Activated CD4-positive, alpha-beta T cell treated with anti-CD3 and anti-CD28 coated beads, Interleukin-2, amount 10 ng/mL, durations not matched to agents 7 days and 5 days (primary cell): ENCODE data around the gene ARHGAP6. TPM values are rescaled to one million over a fixed set of nuclear protein-coding genes. Genes with fewer than 3 reads are reported as not detected.
"Not testable (repeated sequence)": the region's sequence is repeated elsewhere in the genome, so short reads cannot be mapped to it uniquely, and the experiment has no call there.

Experiments used
- CTCF ChIA-PET: fragments of 350-600 bp; sonication (Branson Sonifier 250); formaldehyde crosslinking; loops from one replicate; lab custom pipeline; 2021; ENCODE audit warnings: antibody characterized with exemption; lab: Charles Lee
- POLR2A ChIA-PET: fragments of 350-600 bp; sonication (Branson Sonifier 250); formaldehyde crosslinking; loops from one replicate; lab custom pipeline; 2021; ENCODE audit warnings: antibody characterized with exemption; lab: Charles Lee
- DNase-seq: peaks from one replicate; pipeline ENCODE4 v3.0.0-alpha.2; 2020
- H3K27ac Mint-ChIP-seq: one replicate; pipeline ENCODE4 v1.8.0; 2021; ENCODE audit warnings: mild to moderate bottlenecking, moderate library complexity, mixed read lengths
- H3K27me3 Mint-ChIP-seq: one replicate; pipeline ENCODE4 v1.8.0; 2021; ENCODE audit warnings: mixed read lengths
- H3K36me3 Mint-ChIP-seq: one replicate; pipeline ENCODE4 v1.8.0; 2021; ENCODE audit warnings: low read depth, mixed read lengths
- H3K4me1 Mint-ChIP-seq: one replicate; pipeline ENCODE4 v1.8.0; 2021; ENCODE audit warnings: mixed read lengths
- H3K4me3 Mint-ChIP-seq: one replicate; pipeline ENCODE4 v1.8.0; 2021; ENCODE audit warnings: mild to moderate bottlenecking, moderate library complexity, mixed read lengths
- H3K9me3 Mint-ChIP-seq: one replicate; pipeline ENCODE4 v1.8.0; 2021; ENCODE audit warnings: mixed read lengths
- total RNA-seq, 2 experiments: library from RNA; stranded (reverse); gene quantifications; one replicate each; pipeline ENCODE4 v1.2.3, GENCODE V29; 2021

Gene ARHGAP6
- total RNA-seq, 2 experiments from 2014 or later, result not detected

GRCh38 chrX:11528623-11529022 is 137.1 kb downstream of the ARHGAP6 start:
- Mint-ChIP-seq H3K4me3 (no peak overlapping the region), H3K36me3 (no peaks in the 10 kb centered on the region), H3K27me3 (peaks cover 3% of the 10 kb centered on the region), H3K27ac (no peak overlapping the region), H3K4me1 (no peaks in the 10 kb centered on the region), H3K9me3 (no peaks in the 10 kb centered on the region)
- CTCF ChIA-PET, result no interaction called here
- no peak for DNase-seq
- POLR2A ChIA-PET, result no interaction called here

- H3K4me3 Mint-ChIP-seq, result no peak overlapping the region
- POLR2A ChIA-PET, result no interaction called here
- peaks cover 3% of the 10 kb centered on the region for H3K27me3 Mint-ChIP-seq
- H3K4me1 Mint-ChIP-seq, result no peaks in the 10 kb centered on the region
- H3K27ac Mint-ChIP-seq, result no peak overlapping the region
- H3K9me3 Mint-ChIP-seq, result no peaks in the 10 kb centered on the region
- H3K36me3 Mint-ChIP-seq, result no peaks in the 10 kb centered on the region
- CTCF ChIA-PET, result no interaction called here
- no peak for DNase-seq
Measured at GRCh38 chrX:11525685-11526084, 140.0 kb downstream of the ARHGAP6 start.

GRCh38 chrX:11519234-11519633 is 146.5 kb downstream of the ARHGAP6 start:
- H3K27ac Mint-ChIP-seq, H3K4me3 Mint-ChIP-seq, H3K9me3 Mint-ChIP-seq, H3K27me3 Mint-ChIP-seq, CTCF ChIA-PET, POLR2A ChIA-PET, H3K4me1 Mint-ChIP-seq, H3K36me3 Mint-ChIP-seq, DNase-seq: not testable (repeated sequence)

- Mint-ChIP-seq H3K27me3 (no peaks in the 10 kb centered on the region), H3K27ac (no peak overlapping the region), H3K4me3 (no peak overlapping the region), H3K36me3 (no peaks in the 10 kb centered on the region), H3K9me3 (no peaks in the 10 kb centered on the region), H3K4me1 (no peaks in the 10 kb centered on the region)
- CTCF ChIA-PET, result no interaction called here
- DNase-seq, result no peak
- POLR2A ChIA-PET, result no interaction called here
Measured at GRCh38 chrX:11509786-11510185, 155.9 kb downstream of the ARHGAP6 start.

GRCh38 chrX:11504234-11504633 is 161.5 kb downstream of the ARHGAP6 start:
- ChIA-PET POLR2A (no interaction called here), CTCF (no interaction called here)
- DNase-seq, result no peak
- H3K27me3 Mint-ChIP-seq, result no peaks in the 10 kb centered on the region
- H3K27ac Mint-ChIP-seq, result no peak overlapping the region
- no peaks in the 10 kb centered on the region for H3K4me1 Mint-ChIP-seq
- H3K36me3 Mint-ChIP-seq, result no peaks in the 10 kb centered on the region
- H3K4me3 Mint-ChIP-seq, result no peak overlapping the region
- H3K9me3 Mint-ChIP-seq, result no peaks in the 10 kb centered on the region

GRCh38 chrX:11499076-11500044 is 166.4 kb downstream of the ARHGAP6 start:
- no peak overlapping the region for H3K4me3 Mint-ChIP-seq
- CTCF ChIA-PET, result no interaction called here

GRCh38 chrX:11491375-11491774 is 174.3 kb downstream of the ARHGAP6 start:
- H3K27ac Mint-ChIP-seq, H3K9me3 Mint-ChIP-seq, H3K36me3 Mint-ChIP-seq, H3K27me3 Mint-ChIP-seq, DNase-seq, CTCF ChIA-PET, POLR2A ChIA-PET, H3K4me3 Mint-ChIP-seq, H3K4me1 Mint-ChIP-seq: not testable (repeated sequence)

More at GRCh38 chrX:11499076-11500044, 166.4 kb downstream of the ARHGAP6 start:
- DNase-seq, result no peak
- no peaks in the 10 kb centered on the region for H3K36me3 Mint-ChIP-seq
- H3K27ac Mint-ChIP-seq, result no peak overlapping the region
- H3K9me3 Mint-ChIP-seq, result no peaks in the 10 kb centered on the region
- POLR2A ChIA-PET, result no interaction called here
- no peaks in the 10 kb centered on the region for H3K4me1 Mint-ChIP-seq
- no peaks in the 10 kb centered on the region for H3K27me3 Mint-ChIP-seq

- CTCF ChIA-PET, result no interaction called here
- no peak overlapping the region for H3K27ac Mint-ChIP-seq
- POLR2A ChIA-PET, result no interaction called here
- no peaks in the 10 kb centered on the region for H3K36me3 Mint-ChIP-seq
- H3K27me3 Mint-ChIP-seq, result peaks cover 3% of the 10 kb centered on the region
- H3K9me3 Mint-ChIP-seq, result no peaks in the 10 kb centered on the region
- no peaks in the 10 kb centered on the region for H3K4me1 Mint-ChIP-seq
- DNase-seq, result no peak
- H3K4me3 Mint-ChIP-seq, result no peak overlapping the region
Measured at GRCh38 chrX:11484290-11484689, 181.4 kb downstream of the ARHGAP6 start.

GRCh38 chrX:11481035-11481434 is 184.7 kb downstream of the ARHGAP6 start:
- ChIA-PET CTCF (no interaction called here), POLR2A (no interaction called here)
- Mint-ChIP-seq H3K27me3 (peaks cover 2% of the 10 kb centered on the region), H3K36me3 (no peaks in the 10 kb centered on the region), H3K4me3 (no peak overlapping the region), H3K4me1 (no peaks in the 10 kb centered on the region), H3K9me3 (no peaks in the 10 kb centered on the region), H3K27ac (no peak overlapping the region)
- DNase-seq, result no peak

- no peak overlapping the region for H3K4me3 Mint-ChIP-seq
- DNase-seq, result no peak
- POLR2A ChIA-PET, result no interaction called here
- H3K4me1 Mint-ChIP-seq, result no peaks in the 10 kb centered on the region
- no peak overlapping the region for H3K27ac Mint-ChIP-seq
- H3K36me3 Mint-ChIP-seq, result no peaks in the 10 kb centered on the region
- CTCF ChIA-PET, result no interaction called here
- H3K9me3 Mint-ChIP-seq, result no peaks in the 10 kb centered on the region
- peaks cover 2% of the 10 kb centered on the region for H3K27me3 Mint-ChIP-seq
Measured at GRCh38 chrX:11480626-11481025, 185.1 kb downstream of the ARHGAP6 start.

- ChIA-PET POLR2A (no interaction called here), CTCF (no interaction called here)
- Mint-ChIP-seq H3K27ac (no peak overlapping the region), H3K4me3 (no peak overlapping the region), H3K36me3 (no peaks in the 10 kb centered on the region), H3K4me1 (no peaks in the 10 kb centered on the region), H3K9me3 (no peaks in the 10 kb centered on the region), H3K27me3 (peaks cover 2% of the 10 kb centered on the region)
- no peak for DNase-seq
Measured at GRCh38 chrX:11478911-11479310, 186.8 kb downstream of the ARHGAP6 start.

GRCh38 chrX:11478026-11478425 is 187.7 kb downstream of the ARHGAP6 start:
- Mint-ChIP-seq H3K36me3 (no peaks in the 10 kb centered on the region), H3K4me3 (no peak overlapping the region), H3K27ac (no peak overlapping the region), H3K9me3 (no peaks in the 10 kb centered on the region), H3K27me3 (peaks cover 2% of the 10 kb centered on the region), H3K4me1 (no peaks in the 10 kb centered on the region)
- DNase-seq, result no peak
- POLR2A ChIA-PET, result no interaction called here
- CTCF ChIA-PET, result interaction anchor here (0.6 kb wide), 1 partner anchor 347 kb away, joined by 3 read pairs; no protein-coding TSS in a partner anchor

GRCh38 chrX:11474576-11474975 is 191.1 kb downstream of the ARHGAP6 start:
- CTCF ChIA-PET, result no interaction called here
- Mint-ChIP-seq H3K36me3 (no peaks in the 10 kb centered on the region), H3K27me3 (peaks cover 2% of the 10 kb centered on the region), H3K27ac (no peak overlapping the region), H3K4me3 (no peak overlapping the region), H3K9me3 (no peaks in the 10 kb centered on the region), H3K4me1 (no peaks in the 10 kb centered on the region)
- DNase-seq, result no peak
- POLR2A ChIA-PET, result no interaction called here
